ENCODE data around the gene DIS3L2.

- no peak for TF ChIP-seq CTCF (IDR thresholded peaks at IDR 0.05 in 8 of 11, conservative IDR thresholded peaks at IDR 0.05 in 3 of 11)
- no peak for TF ChIP-seq POLR2AphosphoS5 (IDR thresholded peaks at IDR 0.05)
Measured at GRCh38 chr2:232369126-232369951, 407.8 kb downstream of the DIS3L2 start.
